Measurements from ENCODE around the gene NNMT.

DNA sequence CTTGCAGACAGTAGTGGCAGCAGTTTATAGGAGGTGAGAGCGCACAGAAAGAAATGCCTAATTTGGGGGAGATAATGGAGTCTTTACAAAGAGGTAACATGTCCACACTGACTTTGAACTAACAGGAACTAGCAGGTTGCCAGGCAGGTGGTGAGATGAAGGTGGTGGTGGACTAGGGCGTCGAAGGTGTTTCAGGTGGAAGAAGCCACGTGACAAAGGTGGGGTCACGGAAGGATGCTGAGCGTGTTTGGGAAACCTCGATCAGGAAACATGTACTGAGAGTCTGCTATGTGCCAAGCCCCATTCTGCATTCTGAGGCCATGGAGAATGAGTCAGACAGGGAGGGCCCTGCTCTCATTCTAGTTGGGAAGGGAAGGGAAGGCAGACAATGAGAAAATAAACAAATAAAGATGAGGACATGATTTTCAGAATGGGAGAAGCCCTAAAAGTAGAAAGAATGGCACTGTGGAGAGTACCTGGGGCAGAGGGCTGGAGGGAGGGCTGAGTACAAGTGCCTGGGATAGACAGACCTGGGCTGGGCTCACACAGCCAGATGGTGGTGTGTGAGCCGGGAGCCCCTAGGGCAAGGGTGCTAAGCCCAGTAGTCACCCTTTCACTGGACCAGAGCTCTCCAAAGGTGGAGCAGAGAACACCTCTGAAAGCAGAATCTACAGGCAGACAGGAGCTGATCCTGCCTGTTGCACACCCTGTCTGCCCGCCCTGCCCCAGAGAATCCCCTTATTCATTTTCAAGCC is 16.2 kb upstream of the NNMT start:
- TF ChIP-seq POLR2AphosphoS5 (IDR thresholded peaks at IDR 0.05; ENCODE audit: low read depth, low read length) (no peak), POLR2A (IDR thresholded peaks at IDR 0.05; ENCODE audit: low read depth, low read length) (no peak)
